MCF 10A (cell line): ENCODE data around the gene IKBIP. TPM values are rescaled to one million over a fixed set of nuclear protein-coding genes. Genes with fewer than 3 reads are reported as not detected.
"Not testable (repeated sequence)": the region's sequence is repeated elsewhere in the genome, so short reads cannot be mapped to it uniquely, and the experiment has no call there.

Source experiments
- BruUV-seq: library from RNA; stranded (reverse); fragments of 400-500 nt; replicated peaks from 2 replicates; lab custom pipeline; 2021; lab: Mats Ljungman, UMichigan
- CTCF ChIA-PET: fragments of 300-600 bp; sonication (Branson Sonifier 250); formaldehyde crosslinking; extraction: SDS; loops from one replicate; lab custom pipeline; 2021; ENCODE audit warnings: antibody characterized with exemption, inconsistent platforms; lab: Yijun Ruan, JAX
- POLR2A ChIA-PET: fragments of 300-600, 350-650 bp; sonication (Branson Sonifier 250); formaldehyde crosslinking; extraction: SDS; loops from one replicate; lab custom pipeline; 2020; ENCODE audit warnings: antibody characterized with exemption, inconsistent platforms; lab: Yijun Ruan, JAX
- DNase-seq: peaks from one replicate; pipeline ENCODE4 v3.0.0-alpha.2; 2018; ENCODE audit not compliant: unreplicated experiment
- H3K27ac Mint-ChIP-seq: one replicate; pipeline ENCODE4 v1.8.0; 2022; ENCODE audit warnings: mild to moderate bottlenecking, low read depth, mixed read lengths; ENCODE audit not compliant: unreplicated experiment
- H3K27me3 Mint-ChIP-seq: one replicate; pipeline ENCODE4 v1.8.0; 2022; ENCODE audit warnings: mixed read lengths; ENCODE audit not compliant: insufficient read depth, unreplicated experiment
- H3K36me3 Mint-ChIP-seq: one replicate; pipeline ENCODE4 v1.8.0; 2022; ENCODE audit warnings: mild to moderate bottlenecking, moderate library complexity, mixed read lengths; ENCODE audit not compliant: insufficient read depth, unreplicated experiment
- H3K4me1 Mint-ChIP-seq: one replicate; pipeline ENCODE4 v1.8.0; 2022; ENCODE audit warnings: mixed read lengths; ENCODE audit not compliant: insufficient read depth, unreplicated experiment
- H3K4me3 Mint-ChIP-seq: one replicate; pipeline ENCODE4 v1.8.0; 2022; ENCODE audit warnings: mild to moderate bottlenecking, moderate library complexity, mixed read lengths; ENCODE audit not compliant: unreplicated experiment
- H3K9me3 Mint-ChIP-seq: one replicate; pipeline ENCODE4 v1.8.0; 2022; ENCODE audit warnings: mixed read lengths; ENCODE audit not compliant: unreplicated experiment
- CTCF ChIP-seq: fragments of 200-600 bp; IDR thresholded peaks from one replicate; pipeline ENCODE4 v1.8.0; 2022; ENCODE audit warnings: antibody characterized with exemption, mild to moderate bottlenecking; ENCODE audit not compliant: unreplicated experiment
- intact Hi-C: fragments of 100-400 bp; cut with micrococcal nuclease; formaldehyde crosslinking; loops from 2 replicates; pipeline ENCODE4 v1.14.1; 2022
- total RNA-seq: library from RNA; stranded (reverse); gene quantifications from 2 replicates; pipeline ENCODE4 v1.2.3, GENCODE V29; 2022

Gene IKBIP
- total RNA-seq, 1 experiment from 2014 or later, result 43.0 TPM

DNA sequence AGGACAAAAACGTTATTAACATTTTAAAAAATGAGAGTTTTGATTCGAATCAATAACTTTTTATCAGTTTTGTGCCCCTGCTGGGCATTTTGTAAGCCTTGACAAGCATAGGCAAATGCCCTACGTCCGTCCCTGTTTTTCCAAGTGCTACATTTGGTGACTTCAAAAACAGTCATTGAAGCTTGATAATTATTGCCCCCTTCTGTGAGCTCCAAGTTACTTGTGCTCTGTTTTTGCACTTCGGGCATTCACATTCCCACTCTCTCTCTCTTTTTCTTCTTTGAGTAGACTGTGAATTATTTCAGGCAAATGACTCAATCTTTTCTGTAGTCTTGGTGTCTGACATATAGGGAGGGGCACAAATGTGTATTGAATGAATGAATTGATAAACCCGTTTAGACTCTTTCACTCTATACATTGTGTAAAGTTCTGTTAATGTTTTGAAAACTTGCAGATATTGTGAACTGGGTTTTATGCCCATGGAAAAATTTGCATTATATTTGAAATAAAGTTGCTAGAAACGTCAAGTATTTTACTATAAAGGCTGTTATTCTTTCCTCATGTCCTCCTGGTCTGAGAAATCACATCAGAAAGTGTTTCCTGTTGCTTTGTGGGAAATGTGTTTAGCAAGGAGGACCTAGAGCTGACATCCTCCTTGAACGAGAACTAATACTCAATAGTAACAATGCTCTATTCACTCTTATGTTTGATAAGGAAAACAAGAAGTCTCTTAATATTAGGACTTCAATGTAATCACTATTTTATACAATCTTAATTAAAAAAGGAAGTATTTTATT lies 1.9 kb upstream of the IKBIP start:
- Mint-ChIP-seq H3K9me3 (no peaks in the 10 kb centered on the region), H3K27me3 (no peaks in the 10 kb centered on the region), H3K36me3 (peaks cover 15% of the 10 kb centered on the region), H3K4me1 (peaks cover 7% of the 10 kb centered on the region), H3K27ac (peak overlapping the region; percentile 93), H3K4me3 (peak overlapping the region; percentile 93)
- TF ChIP-seq CTCF, result no peak
- ChIA-PET POLR2A (interaction anchor here (0.6 to 13.4 kb wide), 14 partner anchors 8 to 1405 kb away, joined by 3 to 255 read pairs (median 3); partner anchors contain the start of genes SLC25A3 and TMPO), CTCF (interaction anchor here (0.6 to 9.2 kb wide), 6 partner anchors 40 to 118 kb away, joined by 3 to 90 read pairs (median 5); partner anchors contain the start of gene SLC25A3)
- BruUV-seq, result no TSS peak
- intact Hi-C loops, result loop anchor here (5.0 kb wide), 1 partner anchor 644 kb away; no protein-coding TSS in a partner anchor
- DNase-seq, result peak; percentile 31

DNA sequence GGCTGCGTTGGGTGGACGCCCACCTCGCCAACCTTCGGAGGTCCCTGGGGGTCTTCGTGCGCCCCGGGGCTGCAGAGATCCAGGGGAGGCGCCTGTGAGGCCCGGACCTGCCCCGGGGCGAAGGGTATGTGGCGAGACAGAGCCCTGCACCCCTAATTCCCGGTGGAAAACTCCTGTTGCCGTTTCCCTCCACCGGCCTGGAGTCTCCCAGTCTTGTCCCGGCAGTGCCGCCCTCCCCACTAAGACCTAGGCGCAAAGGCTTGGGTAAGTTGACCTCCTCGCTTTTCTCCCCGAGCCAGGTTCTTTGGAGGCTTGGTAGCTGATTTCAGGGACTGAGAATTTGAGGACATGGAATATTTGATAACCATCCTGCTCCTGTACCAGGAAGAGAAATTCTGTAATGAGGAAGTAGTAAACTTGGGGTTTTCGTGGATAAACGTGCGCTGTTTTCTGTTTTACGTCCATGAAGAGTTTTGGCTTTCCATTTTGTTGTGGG lies 1.0 kb upstream of the IKBIP start:
- peak; percentile 41 for DNase-seq
- peak overlapping the region; percentile 93 for H3K27ac Mint-ChIP-seq
- peaks cover 7% of the 10 kb centered on the region for H3K4me1 Mint-ChIP-seq
- H3K4me3 Mint-ChIP-seq, result peak overlapping the region; percentile 93
- POLR2A ChIA-PET, result interaction anchor here (0.7 to 13.4 kb wide), 10 partner anchors 8 to 270 kb away, joined by 3 to 255 read pairs (median 3); partner anchors contain the start of genes SLC25A3 and TMPO
- no peak for TF ChIP-seq CTCF
- H3K27me3 Mint-ChIP-seq, result no peaks in the 10 kb centered on the region
- no TSS peak for BruUV-seq
- intact Hi-C loops, result loop anchor here (1.0 to 5.0 kb wide), 3 partner anchors 39 to 643 kb away; no protein-coding TSS in a partner anchor
- CTCF ChIA-PET, result interaction anchor here (0.6 to 9.2 kb wide), 5 partner anchors 39 to 103 kb away, joined by 3 to 90 read pairs (median 6); partner anchors contain the start of gene SLC25A3
- no peaks in the 10 kb centered on the region for H3K9me3 Mint-ChIP-seq
- peaks cover 14% of the 10 kb centered on the region for H3K36me3 Mint-ChIP-seq

GRCh38 chr12:98644433-98644711 lies 216 bp downstream of the IKBIP start:
- peak; percentile 19 for TF ChIP-seq CTCF
- no TSS peak for BruUV-seq
- ChIA-PET CTCF (interaction anchor here (0.7 to 2.1 kb wide), 9 partner anchors 10 to 128 kb away, joined by 3 to 11 read pairs (median 4); partner anchors contain the start of gene SLC25A3), POLR2A (interaction anchor here (0.6 to 13.4 kb wide), 17 partner anchors 8 to 1630 kb away, joined by 3 to 255 read pairs (median 4); partner anchors contain the start of gene SLC25A3)
- no peaks in the 10 kb centered on the region for H3K9me3 Mint-ChIP-seq
- peaks cover 1% of the 10 kb centered on the region for H3K36me3 Mint-ChIP-seq
- peak overlapping the region; percentile 93 for H3K4me3 Mint-ChIP-seq
- peak overlapping the region; percentile 93 for H3K27ac Mint-ChIP-seq
- no peak for DNase-seq
- H3K4me1 Mint-ChIP-seq, result peaks cover 7% of the 10 kb centered on the region
- intact Hi-C loops, result no loop called here
- H3K27me3 Mint-ChIP-seq, result no peaks in the 10 kb centered on the region

DNA sequence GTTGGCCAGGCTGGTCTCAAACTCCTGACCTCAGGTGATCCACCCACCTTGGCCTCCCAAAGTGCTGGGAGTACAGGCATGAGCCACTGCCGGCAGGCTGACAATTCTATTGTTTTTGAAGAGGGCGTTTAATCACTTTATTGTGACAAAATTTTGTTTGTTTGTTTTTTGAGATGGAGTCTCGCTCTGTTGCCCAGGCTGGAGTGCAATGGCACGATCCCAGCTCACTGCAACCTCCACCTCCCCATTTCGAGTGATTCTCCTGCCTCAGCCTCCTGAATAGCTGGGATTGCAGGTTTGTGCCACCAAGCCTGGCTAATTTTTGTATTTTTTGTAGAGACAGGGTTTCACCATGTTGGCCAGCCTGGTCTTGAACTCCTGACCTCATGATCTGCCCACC lies 1.8 kb downstream of the IKBIP start:
- ChIA-PET POLR2A (interaction anchor here (1.0 to 13.4 kb wide), 2 partner anchors 11 to 47 kb away, joined by 4 to 255 read pairs; partner anchors contain the start of gene SLC25A3), CTCF (interaction anchor here (0.7 to 2.1 kb wide), 3 partner anchors 49 to 570 kb away, joined by 3 to 5 read pairs (median 4); partner anchors contain the start of gene SLC25A3)
- DNase-seq, H3K27me3 Mint-ChIP-seq, BruUV-seq, H3K36me3 Mint-ChIP-seq, intact Hi-C loops, H3K9me3 Mint-ChIP-seq: not testable (repeated sequence)
- H3K27ac Mint-ChIP-seq, result peak overlapping the region; percentile 93
- peaks cover 10% of the 10 kb centered on the region for H3K4me1 Mint-ChIP-seq
- H3K4me3 Mint-ChIP-seq, result peak overlapping the region; percentile 93
